HepG2 (cell line): ENCODE results near the gene CYP27A1. TPM values are rescaled to one million over a fixed set of nuclear protein-coding genes. Genes with fewer than 3 reads are reported as not detected.

ENCODE experiments used
- KIAA2018 ChIP-seq: sonication (generic); formaldehyde crosslinking; IDR thresholded peaks from 2 replicates; pipeline ENCODE4 v1.5.0; 2020; ENCODE audit warnings: mild to moderate bottlenecking, missing genetic modification reagents, borderline replicate concordance
- NCOR1 ChIP-seq: fragments of 200-600 bp; sonication (generic); IDR thresholded peaks from 2 replicates; pipeline ENCODE4 v1.7.0; 2017; ENCODE audit warnings: antibody characterized with exemption, low read length, borderline replicate concordance
- NFKB2 ChIP-seq: sonication (generic); formaldehyde crosslinking; IDR thresholded peaks from 2 replicates; pipeline ENCODE4 v1.4.0; 2020; ENCODE audit warnings: missing genetic modification reagents, borderline replicate concordance
- REL ChIP-seq: sonication (generic); formaldehyde crosslinking; conservative IDR thresholded peaks from 2 replicates; pipeline ENCODE4 v1.8.0; 2022; ENCODE audit warnings: mild to moderate bottlenecking, missing genetic modification reagents, moderate library complexity
- SMAD9 ChIP-seq: sonication (generic); formaldehyde crosslinking; IDR thresholded peaks from 2 replicates; pipeline ENCODE4 v1.5.1; 2020; ENCODE audit warnings: mild to moderate bottlenecking, missing genetic modification reagents
- SRY ChIP-seq: sonication (generic); formaldehyde crosslinking; IDR thresholded peaks from 2 replicates; pipeline ENCODE4 v1.8.0; 2022; ENCODE audit warnings: mild to moderate bottlenecking, missing genetic modification reagents
- SYNCRIP ChIP-seq: fragments of 200-400 bp; formaldehyde crosslinking; IDR thresholded peaks from 2 replicates; pipeline ENCODE4 v1.6.1; 2018; ENCODE audit warnings: mild to moderate bottlenecking, low read depth, low read length; ENCODE audit not compliant: insufficient read depth
- ZNF747 ChIP-seq: sonication (generic); formaldehyde crosslinking; IDR thresholded peaks from 2 replicates; pipeline ENCODE4 v1.8.1; 2023; ENCODE audit warnings: missing genetic modification reagents, mild to moderate bottlenecking, borderline replicate concordance
- ZNF792 ChIP-seq: IDR thresholded peaks from 2 replicates; pipeline ENCODE4 v1.6.1; 2016
- polyA plus RNA-seq, 8 experiments: library from polyadenylated mRNA; depleted of rRNA in 3 of 8; stranded (reverse) in 7 of 8; unstranded in 1 of 8; fragments of >200 nt; fragmentation: Illumina TruSeq in 4 of 8; extraction: Trizol in 4 of 8; gene quantifications; 2 replicates each; pipeline versions ENCODE4 v1.2.1 to v1.2.3, GENCODE V29; 2011 to 2016; ENCODE audit warnings: low read depth in 4 of 8, missing spikeins in 1 of 8, mixed read lengths in 1 of 8; ENCODE audit not compliant: insufficient read depth in 1 of 8
- total RNA-seq, 5 experiments: library from RNA; depleted of rRNA; stranded (reverse); fragments of >200 nt; fragmentation: Illumina TruSeq; extraction: Trizol; gene quantifications; 2 replicates each; pipeline ENCODE4 v1.2.3, GENCODE V29; 2016; ENCODE audit warnings: low read depth in 1 of 5

Gene CYP27A1
- total and polyA plus RNA-seq, 2 of the 13 experiments (the other 11 are each of a cell fraction or from before 2014, with no cell fraction given), result 157 to 266 TPM

DNA sequence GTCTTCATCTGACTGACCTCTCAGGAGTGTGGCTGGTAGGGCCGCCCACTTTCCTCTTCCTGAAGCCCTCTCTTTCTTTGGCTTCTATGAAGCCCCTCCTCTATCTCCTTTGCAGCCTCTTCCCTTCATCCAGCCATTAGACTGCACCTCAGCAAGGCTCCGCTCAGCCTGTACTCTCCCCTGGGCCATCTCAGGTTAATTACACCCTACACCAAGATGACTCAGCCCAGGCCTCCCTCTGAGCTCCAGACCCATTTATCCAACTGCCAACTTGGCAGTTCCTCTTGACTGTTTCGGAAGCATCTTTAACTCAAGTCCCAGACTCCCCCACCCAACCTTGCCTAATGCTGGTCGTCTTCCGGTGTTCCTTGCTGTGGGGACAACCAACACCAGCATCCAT, 71.8 kb downstream of the CYP27A1 start (continued):
- TF ChIP-seq REL (CRISPR knock-in tag), result no peak
- no peak for TF ChIP-seq NFKB2 (CRISPR knock-in tag)
- TF ChIP-seq SMAD9 (CRISPR knock-in tag), result no peak
- TF ChIP-seq KIAA2018 (CRISPR knock-in tag), result no peak
- TF ChIP-seq SYNCRIP, result no peak
- no peak for TF ChIP-seq ZNF792 (CRISPR knock-in tag)
- TF ChIP-seq ZNF747 (CRISPR knock-in tag), result no peak
- no peak for TF ChIP-seq NCOR1
- TF ChIP-seq SRY (CRISPR knock-in tag), result no peak
- TF ChIP-seq, all 625 proteins: peak for 0
